ENCODE measurements around the gene KCNIP4. TPM values are rescaled to one million over a fixed set of nuclear protein-coding genes. Genes with fewer than 3 reads are reported as not detected.

Gene KCNIP4
- total and polyA plus RNA-seq, 11 donors: 0.19 TPM; not detected in 10

GRCh38 chr4:21952549-21952948 lies 4.0 kb upstream of the KCNIP4 start:
- H3K9me3 ChIP-seq: no peaks in the 10 kb centered on the region
- peaks cover 0 to 9% (median 0%) of the 10 kb centered on the region in 12 donors for H3K4me1 ChIP-seq
- no peak for ATAC-seq
- H3K27me3 ChIP-seq: peaks cover 0 to 27% (median 9%) of the 10 kb centered on the region in 9 donors
- H3K4me3 ChIP-seq: no peak overlapping the region
- no peak overlapping the region for H3K27ac ChIP-seq
- TF ChIP-seq POLR2A (IDR thresholded peaks at IDR 0.05) (no peak), CTCF (IDR thresholded peaks at IDR 0.05) (no peak)
- DNase-seq: no peak
- WGBS, 4 donors: 57 to 72% (median 63%) methylated on average over 3 of the region's 3 CpGs
- no peaks in the 10 kb centered on the region for H3K36me3 ChIP-seq
- intact Hi-C loops (cut with DNase I): no loop called here

GRCh38 chr4:21949073-21949457 lies 493 bp upstream of the KCNIP4 start:
- no peak for ATAC-seq
- Histone ChIP-seq H3K4me1 (peaks cover 0 to 9% (median 0%) of the 10 kb centered on the region in 12 donors), H3K36me3 (no peaks in the 10 kb centered on the region), H3K27me3 (peaks cover 0 to 33% (median 10%) of the 10 kb centered on the region in 9 donors), H3K27ac (no peak overlapping the region), H3K4me3 (peak overlapping the region in 8 of 12 donors; percentile 25 to 47 (median 30)), H3K9me3 (no peaks in the 10 kb centered on the region)
- WGBS, 4 donors: 0 to 3% (median 2%) methylated on average over 3 to 26 of the region's 26 CpGs
- intact Hi-C loops (cut with DNase I): no loop called here
- DNase-seq: peak in 3 of 5 donors; percentile 8 to 49 (median 22)
- no peak for TF ChIP-seq CTCF (IDR thresholded peaks at IDR 0.05)
- TF ChIP-seq POLR2A (IDR thresholded peaks at IDR 0.05): no peak

GRCh38 chr4:21947791-21948346 lies 703 bp downstream of the KCNIP4 start:
- H3K36me3 ChIP-seq: no peaks in the 10 kb centered on the region
- no peak overlapping the region for H3K4me3 ChIP-seq
- intact Hi-C loops (cut with DNase I): no loop called here
- no peaks in the 10 kb centered on the region for H3K9me3 ChIP-seq
- no peak for TF ChIP-seq CTCF (IDR thresholded peaks at IDR 0.05)
- no peak for TF ChIP-seq POLR2A (IDR thresholded peaks at IDR 0.05)
- ATAC-seq: no peak
- peaks cover 0 to 9% (median 0%) of the 10 kb centered on the region in 12 donors for H3K4me1 ChIP-seq
- H3K27me3 ChIP-seq: peaks cover 0 to 33% (median 10%) of the 10 kb centered on the region in 9 donors
- DNase-seq: no peak
- WGBS, 4 donors: 28 to 37% (median 33%) methylated on average over 18 of the region's 18 CpGs
- no peak overlapping the region for H3K27ac ChIP-seq

GRCh38 chr4:21946858-21947257 lies 1.7 kb downstream of the KCNIP4 start:
- no peaks in the 10 kb centered on the region for H3K36me3 ChIP-seq
- H3K4me3 ChIP-seq: no peak overlapping the region
- peaks cover 0 to 33% (median 10%) of the 10 kb centered on the region in 9 donors for H3K27me3 ChIP-seq
- H3K27ac ChIP-seq: no peak overlapping the region
- ATAC-seq: no peak
- no peak for DNase-seq
- no peaks in the 10 kb centered on the region for H3K9me3 ChIP-seq
- TF ChIP-seq CTCF (IDR thresholded peaks at IDR 0.05): no peak
- no peak for TF ChIP-seq POLR2A (IDR thresholded peaks at IDR 0.05)
- intact Hi-C loops (cut with DNase I): no loop called here
- 81 to 88% (median 83%) methylated on average over 6 of the region's 6 CpGs for WGBS, 4 donors
- peaks cover 0 to 9% (median 0%) of the 10 kb centered on the region in 12 donors for H3K4me1 ChIP-seq

Data from heart left ventricle (tissue), 16 donors.